C4-2B (cell line): ENCODE measurements around the gene SHISA9.

Source experiments
- H3K27ac ChIP-seq: fragments of 450-650 bp; 2 replicates; pipeline ENCODE4 v1.5.1; 2017
- CTCF ChIP-seq: fragments of 450-650 bp; conservative IDR thresholded peaks from 2 replicates; pipeline ENCODE4 v1.5.1; 2017; ENCODE audit warnings: mild to moderate bottlenecking
- ZFX ChIP-seq: fragments of 450-650 bp; IDR thresholded peaks from 2 replicates; pipeline ENCODE4 v1.6.1; 2017

Gene SHISA9

GRCh38 chr16:13038591-13038990 is 137.2 kb downstream of the SHISA9 start:
- H3K27ac ChIP-seq: no peak overlapping the region
- TF ChIP-seq ZFX: no peak
- TF ChIP-seq CTCF: no peak

GRCh38 chr16:13039526-13039925 is 138.1 kb downstream of the SHISA9 start:
- no peak for TF ChIP-seq CTCF
- TF ChIP-seq ZFX: no peak

GRCh38 chr16:13041180-13041579 is 139.8 kb downstream of the SHISA9 start:
- H3K27ac ChIP-seq: no peak overlapping the region
- no peak for TF ChIP-seq ZFX
- no peak for TF ChIP-seq CTCF

More at GRCh38 chr16:13039526-13039925, 138.1 kb downstream of the SHISA9 start:
- no peak overlapping the region for H3K27ac ChIP-seq

- H3K27ac ChIP-seq: no peak overlapping the region
- TF ChIP-seq ZFX (no peak), CTCF (no peak)
Measured at GRCh38 chr16:13041646-13042290, 140.4 kb downstream of the SHISA9 start.

- TF ChIP-seq ZFX: no peak
- no peak for TF ChIP-seq CTCF
- H3K27ac ChIP-seq: no peak overlapping the region
Measured at GRCh38 chr16:13042291-13042685, 140.9 kb downstream of the SHISA9 start.

GRCh38 chr16:13046061-13046821 is 144.8 kb downstream of the SHISA9 start:
- TF ChIP-seq CTCF (no peak), ZFX (no peak)

GRCh38 chr16:13047276-13047675 is 145.9 kb downstream of the SHISA9 start:
- no peak overlapping the region for H3K27ac ChIP-seq
- no peak for TF ChIP-seq CTCF
- TF ChIP-seq ZFX: no peak

More at GRCh38 chr16:13046061-13046821, 144.8 kb downstream of the SHISA9 start:
- no peak overlapping the region for H3K27ac ChIP-seq
